Naive thymus-derived CD8-positive, alpha-beta T cell (primary cell): Measurements from ENCODE around the gene CTU1. TPM values are rescaled to one million over a fixed set of nuclear protein-coding genes. Genes with fewer than 3 reads are reported as not detected.
A peak's percentile ranks its signal among the peaks of the same experiment; 100 is the strongest.

ENCODE experiments used
- ATAC-seq, 2 donors: fragments of 150-1000 bp; cut with Tn5 transposase in 1 of 2; sonication (Bioruptor Pico), chemical (Tn5 transposase) in 1 of 2; 1 replicate in 1 of 2; 2 replicates in 1 of 2; pipeline ENCODE4 v1.10.0; 2021; ENCODE audit warnings: mild to moderate bottlenecking in 2 of 2, moderate library complexity in 2 of 2
- POLR2A ChIA-PET: fragments of 350-600 bp; sonication (Branson Sonifier 250); formaldehyde crosslinking; loops from one replicate; lab custom pipeline; 2021; ENCODE audit warnings: antibody characterized with exemption; lab: Charles Lee
- DNase-seq, 10 donors: peaks; one replicate each; pipeline versions ENCODE4 v3.0.0 to v3.0.0-alpha.2; 2020 to 2022
- H3K27ac Mint-ChIP-seq, 10 donors: one replicate each; pipeline ENCODE4 v1.8.0; 2020 to 2022; ENCODE audit warnings: mild to moderate bottlenecking in 10 of 10, mixed read lengths in 10 of 10, moderate library complexity in 4 of 10, inconsistent platforms in 1 of 10
- H3K27me3 Mint-ChIP-seq, 5 donors: one replicate each; pipeline ENCODE4 v1.8.0; 2021 to 2022; ENCODE audit warnings: mixed read lengths in 5 of 5
- H3K36me3 Mint-ChIP-seq, 3 donors: one replicate each; pipeline ENCODE4 v1.8.0; 2020 to 2022; ENCODE audit warnings: mixed read lengths in 3 of 3, mild to moderate bottlenecking in 2 of 3, inconsistent platforms in 1 of 3
- H3K4me1 Mint-ChIP-seq, 4 donors: one replicate each; pipeline ENCODE4 v1.8.0; 2021 to 2022; ENCODE audit warnings: mixed read lengths in 4 of 4
- H3K4me3 Mint-ChIP-seq, 10 donors: one replicate each; pipeline ENCODE4 v1.8.0; 2020 to 2022; ENCODE audit warnings: mild to moderate bottlenecking in 10 of 10, mixed read lengths in 10 of 10, moderate library complexity in 6 of 10, inconsistent platforms in 1 of 10
- H3K9me3 Mint-ChIP-seq, 9 donors: one replicate each; pipeline ENCODE4 v1.8.0; 2020 to 2022; ENCODE audit warnings: mixed read lengths in 9 of 9, mild to moderate bottlenecking in 3 of 9, inconsistent platforms in 1 of 9, moderate library complexity in 1 of 9
- polyA plus RNA-seq, 3 donors: library from polyadenylated mRNA; unstranded; fragments of 300-500 nt; fragmentation: Illumina TruSeq; gene quantifications; one replicate each; pipeline ENCODE4 v1.2.3, GENCODE V29; 2021
- total RNA-seq, 8 experiments: library from RNA in 2 of 8; stranded (reverse) in 2 of 8; gene quantifications; one replicate each; pipeline ENCODE4 v1.2.3 and lab custom pipeline; 2021 to 2026

CTU1 gene
- total and polyA plus RNA-seq, 5 experiments from 2014 or later = 2.4 to 10.3 (median 9.3) TPM

DNA sequence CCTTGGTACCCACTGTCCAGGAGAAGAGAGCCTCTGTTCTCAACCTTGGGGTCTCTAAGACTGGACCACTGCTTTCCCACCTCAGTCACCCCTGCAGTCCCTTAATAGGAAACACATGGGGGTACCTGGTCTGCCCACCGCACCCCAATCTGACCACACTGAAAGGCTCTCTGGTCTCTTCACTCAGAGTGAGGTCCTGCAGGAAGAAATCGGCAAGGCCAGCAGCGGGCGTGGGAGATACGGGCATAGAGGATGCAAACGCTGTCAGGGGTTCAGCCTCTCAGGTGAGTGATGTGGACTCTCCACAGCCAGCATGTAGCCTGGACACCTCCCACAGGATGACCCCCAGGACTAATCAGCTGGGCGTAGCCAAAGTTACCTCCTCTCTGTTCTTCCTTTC lies 20.0 kb upstream of the CTU1 start:
- Mint-ChIP-seq H3K4me3 (peak overlapping the region; percentile 13 to 77 (median 70)), H3K27me3 (no peaks in the 10 kb centered on the region), H3K27ac (peak overlapping the region; percentile 91 to 97 (median 94)), H3K4me1 (peaks cover 51 to 93% (median 86%) of the 10 kb centered on the region in 4 donors), H3K9me3 (no peaks in the 10 kb centered on the region), H3K36me3 (no peaks in the 10 kb centered on the region)
- POLR2A ChIA-PET = interaction anchor here (0.6 to 1.1 kb wide), 2 partner anchors 16 to 18 kb away, joined by 3 read pairs; no protein-coding TSS in a partner anchor
- no peak for DNase-seq
- no peak for ATAC-seq

DNA sequence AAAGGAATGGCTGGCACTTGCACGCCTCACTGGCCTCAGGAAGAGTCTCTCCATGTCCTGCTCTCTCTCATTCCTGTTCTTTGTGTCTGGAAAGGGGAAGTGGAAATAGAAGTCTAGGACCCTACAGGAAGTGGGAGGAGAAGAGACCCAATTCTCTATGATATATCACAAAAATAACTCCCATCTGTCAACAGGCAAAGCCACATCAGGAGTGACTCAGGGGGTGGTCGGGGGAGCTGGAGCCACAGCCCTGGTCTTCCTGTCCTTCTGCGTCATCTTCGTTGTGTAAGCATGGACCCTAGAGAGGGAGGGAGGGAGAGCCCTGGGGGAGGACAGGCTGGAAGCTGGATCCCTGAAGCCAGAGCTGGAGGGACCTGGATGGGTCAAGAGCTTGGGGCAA lies 19.5 kb upstream of the CTU1 start:
- POLR2A ChIA-PET = interaction anchor here (1.0 to 1.2 kb wide), 4 partner anchors 8 to 19 kb away, joined by 3 to 4 read pairs (median 3); no protein-coding TSS in a partner anchor
- Mint-ChIP-seq H3K36me3 (no peaks in the 10 kb centered on the region), H3K4me1 (peaks cover 54 to 97% (median 89%) of the 10 kb centered on the region in 4 donors), H3K9me3 (no peaks in the 10 kb centered on the region), H3K4me3 (peak overlapping the region in 9 of 10 donors; percentile 50 to 77 (median 72)), H3K27ac (peak overlapping the region; percentile 91 to 97 (median 94)), H3K27me3 (no peaks in the 10 kb centered on the region)
- no peak for ATAC-seq
- no peak for DNase-seq

DNA sequence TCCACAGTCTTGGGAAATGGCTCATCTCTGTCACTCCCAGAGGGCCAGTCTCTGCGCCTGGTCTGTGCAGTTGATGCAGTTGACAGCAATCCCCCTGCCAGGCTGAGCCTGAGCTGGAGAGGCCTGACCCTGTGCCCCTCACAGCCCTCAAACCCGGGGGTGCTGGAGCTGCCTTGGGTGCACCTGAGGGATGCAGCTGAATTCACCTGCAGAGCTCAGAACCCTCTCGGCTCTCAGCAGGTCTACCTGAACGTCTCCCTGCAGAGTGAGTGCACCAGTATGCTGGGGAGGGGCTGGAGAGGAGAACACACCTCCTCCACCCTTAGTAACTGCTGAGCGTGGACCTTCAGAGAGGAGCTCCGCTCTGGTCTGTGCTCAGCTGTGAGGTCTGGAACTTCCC lies 18.8 kb upstream of the CTU1 start:
- ATAC-seq = no peak
- Mint-ChIP-seq H3K27me3 (no peaks in the 10 kb centered on the region), H3K36me3 (no peaks in the 10 kb centered on the region), H3K27ac (peak overlapping the region; percentile 88 to 97 (median 94)), H3K9me3 (peaks cover 0 to 1% (median 0%) of the 10 kb centered on the region in 9 donors), H3K4me3 (peak overlapping the region in 8 of 10 donors; percentile 19 to 77 (median 58)), H3K4me1 (peaks cover 53 to 98% (median 89%) of the 10 kb centered on the region in 4 donors)
- POLR2A ChIA-PET = interaction anchor here (1.0 to 1.2 kb wide), 4 partner anchors 9 to 19 kb away, joined by 3 to 4 read pairs (median 3); no protein-coding TSS in a partner anchor
- DNase-seq = peak in 1 of 10 donors; percentile 12

DNA sequence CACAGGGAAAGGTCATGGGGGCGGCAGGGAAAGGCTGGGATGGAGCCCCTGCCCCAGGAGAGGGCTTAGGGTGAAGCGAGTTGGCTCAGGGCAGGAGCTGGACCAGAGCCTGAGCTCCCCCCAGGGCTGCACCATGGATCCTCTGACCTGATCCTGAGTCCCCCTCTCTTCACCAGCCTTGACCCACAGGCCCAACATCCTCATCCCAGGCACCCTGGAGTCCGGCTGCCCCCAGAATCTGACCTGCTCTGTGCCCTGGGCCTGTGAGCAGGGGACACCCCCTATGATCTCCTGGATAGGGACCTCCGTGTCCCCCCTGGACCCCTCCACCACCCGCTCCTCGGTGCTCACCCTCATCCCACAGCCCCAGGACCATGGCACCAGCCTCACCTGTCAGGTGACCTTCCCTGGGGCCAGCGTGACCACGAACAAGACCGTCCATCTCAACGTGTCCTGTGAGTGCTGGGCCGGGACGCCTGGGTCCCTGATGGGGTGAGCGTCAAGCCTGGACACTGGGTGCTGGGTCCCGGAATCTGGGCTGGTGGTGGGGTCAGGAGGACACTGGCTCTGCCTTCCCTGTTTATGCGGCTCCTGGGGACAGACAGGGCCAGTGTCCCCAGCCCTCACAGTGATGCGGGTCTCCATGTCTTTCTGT lies 17.3 kb upstream of the CTU1 start:
- H3K27me3 Mint-ChIP-seq = no peaks in the 10 kb centered on the region
- H3K4me1 Mint-ChIP-seq = peaks cover 54 to 94% (median 87%) of the 10 kb centered on the region in 4 donors
- DNase-seq (no peak), ATAC-seq (no peak)
- peak overlapping the region; percentile 92 to 97 (median 94) for H3K27ac Mint-ChIP-seq
- POLR2A ChIA-PET = interaction anchor here (0.8 kb wide), 1 partner anchor 16 kb away, joined by 5 read pairs; no protein-coding TSS in a partner anchor
- peaks cover 0 to 2% (median 0%) of the 10 kb centered on the region in 9 donors for H3K9me3 Mint-ChIP-seq
- H3K4me3 Mint-ChIP-seq = peak overlapping the region in 8 of 10 donors; percentile 24 to 81 (median 64)
- H3K36me3 Mint-ChIP-seq = peaks cover 0 to 2% (median 0%) of the 10 kb centered on the region in 3 donors

DNA sequence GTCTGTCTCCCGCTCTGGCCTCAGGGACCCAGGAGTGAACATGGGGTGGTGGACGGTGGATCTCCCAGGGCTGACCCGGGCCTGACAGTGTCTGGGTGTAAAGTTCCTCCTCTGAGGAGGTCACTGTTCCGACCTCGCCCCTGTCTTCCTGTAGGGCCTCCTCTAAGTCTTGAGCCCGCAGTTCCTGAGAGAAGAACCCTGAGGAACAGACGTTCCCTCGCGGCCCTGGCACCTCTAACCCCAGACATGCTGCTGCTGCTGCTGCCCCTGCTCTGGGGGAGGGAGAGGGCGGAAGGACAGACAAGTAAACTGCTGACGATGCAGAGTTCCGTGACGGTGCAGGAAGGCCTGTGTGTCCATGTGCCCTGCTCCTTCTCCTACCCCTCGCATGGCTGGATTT lies 16.5 kb upstream of the CTU1 start, which contains the start of gene SIGLEC9:
SIGLEC9 (plus strand) TSS at position 178 of the 400 bp plus-strand sequence; CDS start at position 247, 69 bp downstream.
- DNase-seq = no peak
- POLR2A ChIA-PET = interaction anchor here (1.2 to 3.3 kb wide), 3 partner anchors 7 to 34 kb away, joined by 5 to 19 read pairs (median 12); no protein-coding TSS in a partner anchor
- Mint-ChIP-seq H3K36me3 (peaks cover 0 to 2% (median 0%) of the 10 kb centered on the region in 3 donors), H3K4me1 (peaks cover 53 to 94% (median 87%) of the 10 kb centered on the region in 4 donors), H3K27me3 (no peaks in the 10 kb centered on the region), H3K27ac (peak within 1 kb of the TSS; percentile 92 to 97 (median 94)), H3K4me3 (peak within 1 kb of the TSS; percentile 53 to 89 (median 81)), H3K9me3 (peaks cover 0 to 2% (median 0%) of the 10 kb centered on the region in 9 donors)
- ATAC-seq = no peak

DNA sequence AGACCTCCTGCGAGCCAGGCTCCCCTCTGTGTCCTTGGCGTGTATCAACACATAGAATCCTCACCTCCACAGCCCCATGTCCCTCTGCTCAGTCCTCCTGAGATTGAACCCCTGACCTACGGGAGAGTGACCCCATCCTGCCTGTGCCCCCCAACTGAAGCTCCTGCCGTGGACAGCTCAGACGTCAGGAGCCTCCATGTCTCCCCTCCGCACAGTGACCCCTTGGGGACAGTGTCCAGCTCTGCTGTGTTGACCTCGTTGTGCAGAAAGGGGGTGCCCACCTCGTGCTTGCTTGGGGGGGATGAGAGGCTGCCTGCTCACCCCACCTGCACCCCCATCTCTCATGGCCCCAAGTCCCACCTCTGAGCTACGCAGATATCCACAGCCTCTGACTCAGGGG lies 16.0 kb upstream of the CTU1 start:
- H3K27me3 Mint-ChIP-seq = no peaks in the 10 kb centered on the region
- no peak for DNase-seq
- H3K4me3 Mint-ChIP-seq = peak overlapping the region; percentile 53 to 89 (median 81)
- H3K27ac Mint-ChIP-seq = peak overlapping the region; percentile 83 to 97 (median 94)
- peaks cover 0 to 2% (median 0%) of the 10 kb centered on the region in 9 donors for H3K9me3 Mint-ChIP-seq
- peaks cover 54 to 94% (median 88%) of the 10 kb centered on the region in 4 donors for H3K4me1 Mint-ChIP-seq
- peaks cover 0 to 2% (median 0%) of the 10 kb centered on the region in 3 donors for H3K36me3 Mint-ChIP-seq
- ATAC-seq = no peak
- POLR2A ChIA-PET = interaction anchor here (1.1 to 3.3 kb wide), 4 partner anchors 7 to 243 kb away, joined by 3 to 19 read pairs (median 8); no protein-coding TSS in a partner anchor

DNA sequence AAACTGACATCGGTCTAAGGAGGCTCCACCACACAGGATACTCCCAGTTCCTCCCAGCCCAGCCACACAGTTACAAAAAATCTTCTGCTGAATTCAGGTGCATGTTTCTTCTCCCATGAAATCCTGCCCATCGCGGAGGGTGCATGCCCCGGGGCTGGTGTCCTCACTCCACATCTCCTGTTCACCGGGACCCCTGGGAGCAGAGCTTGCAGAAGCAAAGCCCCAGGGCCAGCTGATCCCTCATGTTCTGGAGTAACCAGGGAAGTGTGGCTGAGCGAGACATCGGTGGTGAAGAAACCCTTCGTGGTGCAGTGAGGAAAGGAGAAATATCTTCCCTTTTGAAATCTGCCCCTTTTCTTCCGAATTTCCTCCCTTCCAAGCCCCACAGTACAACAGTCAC lies 15.6 kb upstream of the CTU1 start:
- Mint-ChIP-seq H3K4me1 (peaks cover 58 to 94% (median 88%) of the 10 kb centered on the region in 4 donors), H3K27me3 (no peaks in the 10 kb centered on the region), H3K27ac (peak overlapping the region; percentile 83 to 97 (median 94)), H3K4me3 (peak overlapping the region; percentile 53 to 89 (median 81)), H3K9me3 (peaks cover 0 to 2% (median 0%) of the 10 kb centered on the region in 9 donors), H3K36me3 (peaks cover 0 to 2% (median 0%) of the 10 kb centered on the region in 3 donors)
- POLR2A ChIA-PET = interaction anchor here (1.1 to 3.3 kb wide), 4 partner anchors 8 to 244 kb away, joined by 3 to 19 read pairs (median 8); no protein-coding TSS in a partner anchor
- ATAC-seq = peak in 1 of 2 donors; percentile 19
- DNase-seq = no peak

DNA sequence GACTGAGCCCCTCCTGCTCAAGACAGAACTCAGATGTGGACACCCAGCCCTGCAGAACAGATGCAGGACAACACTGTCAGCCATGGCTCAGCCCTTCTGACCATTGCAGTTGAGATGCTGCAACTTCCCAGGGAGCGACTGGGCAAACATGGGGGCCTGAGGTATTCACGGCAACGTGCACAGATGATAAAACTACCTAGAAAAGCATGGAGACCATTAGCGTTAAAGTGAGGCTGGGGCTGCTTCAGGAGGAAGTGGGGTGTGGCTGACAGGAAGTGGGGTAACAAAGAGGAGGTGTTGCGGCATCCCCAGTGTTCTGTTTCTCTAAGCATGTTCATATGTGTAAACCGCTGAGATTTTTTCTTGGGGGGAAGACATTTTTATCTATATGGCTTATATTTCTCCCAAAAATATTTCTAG lies 15.2 kb upstream of the CTU1 start:
- DNase-seq = peak in 8 of 10 donors; percentile 22 to 81 (median 62)
- Mint-ChIP-seq H3K9me3 (peaks cover 0 to 2% (median 0%) of the 10 kb centered on the region in 9 donors), H3K27ac (peak overlapping the region; percentile 83 to 97 (median 94)), H3K36me3 (peaks cover 0 to 2% (median 0%) of the 10 kb centered on the region in 3 donors), H3K27me3 (no peaks in the 10 kb centered on the region), H3K4me1 (peaks cover 54 to 92% (median 85%) of the 10 kb centered on the region in 4 donors), H3K4me3 (peak overlapping the region; percentile 53 to 89 (median 81))
- POLR2A ChIA-PET = interaction anchor here (0.6 to 3.3 kb wide), 5 partner anchors 8 to 244 kb away, joined by 3 to 19 read pairs (median 3); no protein-coding TSS in a partner anchor
- ATAC-seq = peak; percentile 92 to 98

DNA sequence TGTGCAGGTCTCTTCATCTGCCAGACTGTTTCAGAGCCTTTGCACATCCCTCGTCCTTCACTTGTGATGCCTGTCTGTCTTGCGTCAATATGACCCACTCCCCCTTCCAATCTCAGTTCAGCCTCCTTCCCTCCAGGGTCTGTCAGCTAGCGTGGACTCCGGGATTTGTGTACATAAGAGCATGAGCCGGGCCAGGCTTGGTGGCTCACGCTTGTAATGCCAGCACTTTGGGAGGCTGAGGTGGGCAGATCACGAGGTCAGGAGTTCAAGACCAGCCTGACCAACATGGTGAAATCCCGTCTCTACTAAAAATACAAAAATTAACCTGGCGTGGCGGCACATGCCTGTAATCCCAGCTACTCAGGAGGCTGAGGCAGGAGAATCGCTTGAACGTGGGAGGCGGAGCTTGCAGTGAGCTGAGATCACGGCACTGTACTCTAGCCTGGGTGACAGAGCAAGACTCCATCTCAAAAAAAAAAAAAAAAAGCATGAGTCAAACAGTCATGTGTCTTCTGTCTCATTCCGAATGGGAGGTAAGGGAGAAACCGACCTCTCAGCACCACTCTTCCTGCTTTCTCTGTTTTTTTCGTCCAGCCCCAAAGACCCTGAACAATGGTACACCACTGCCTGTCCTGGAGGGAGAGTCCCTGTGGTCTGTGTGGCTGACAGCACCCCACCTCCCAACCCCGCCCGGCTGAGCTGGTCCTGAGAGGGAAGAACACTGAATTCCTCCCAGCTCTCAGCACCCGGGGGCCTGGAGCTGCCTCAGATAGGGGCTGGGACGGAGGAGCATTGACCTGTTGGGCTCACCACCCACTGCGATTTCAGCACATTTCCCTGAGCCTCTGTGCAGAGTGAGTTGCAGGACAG lies 14.1 kb upstream of the CTU1 start:
- Mint-ChIP-seq H3K4me3 (peak overlapping the region; percentile 39 to 81 (median 68)), H3K9me3 (peaks cover 0 to 2% (median 0%) of the 10 kb centered on the region in 9 donors), H3K27ac (peak overlapping the region; percentile 83 to 97 (median 92)), H3K4me1 (peaks cover 48 to 84% (median 77%) of the 10 kb centered on the region in 4 donors), H3K27me3 (no peaks in the 10 kb centered on the region), H3K36me3 (peaks cover 0 to 2% (median 0%) of the 10 kb centered on the region in 3 donors)
- ATAC-seq = peak in 1 of 2 donors; percentile 4
- no peak for DNase-seq
- POLR2A ChIA-PET = interaction anchor here (0.6 to 3.3 kb wide), 4 partner anchors 8 to 14 kb away, joined by 3 to 19 read pairs (median 8); partner anchors contain the start of gene CTU1

DNA sequence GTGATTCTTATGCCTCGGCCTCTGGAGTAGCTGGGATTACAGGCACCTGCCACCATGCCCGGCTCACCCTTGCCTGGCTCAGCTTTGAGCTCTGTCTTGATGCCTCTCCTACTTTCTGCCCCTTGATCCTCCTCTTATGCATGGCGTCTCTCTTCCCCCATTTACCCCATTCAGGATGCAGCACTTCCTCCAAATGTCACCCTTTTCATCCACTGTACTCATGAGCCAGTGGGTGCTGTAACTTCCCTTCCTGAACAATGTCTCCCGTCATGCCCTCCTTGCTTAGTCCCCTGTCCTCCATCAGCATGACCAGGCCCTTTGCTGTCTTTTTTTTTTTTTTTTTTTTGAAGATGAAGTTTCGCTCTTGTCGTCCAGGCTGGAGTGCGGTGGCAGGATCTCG lies 13.0 kb upstream of the CTU1 start:
- peak overlapping the region; percentile 67 to 97 (median 86) for H3K27ac Mint-ChIP-seq
- no peaks in the 10 kb centered on the region for H3K27me3 Mint-ChIP-seq
- peaks cover 0 to 2% (median 0%) of the 10 kb centered on the region in 3 donors for H3K36me3 Mint-ChIP-seq
- H3K4me1 Mint-ChIP-seq = peaks cover 40 to 84% (median 75%) of the 10 kb centered on the region in 4 donors
- ATAC-seq (no peak), DNase-seq (no peak)
- POLR2A ChIA-PET = interaction anchor here (1.2 to 3.3 kb wide), 2 partner anchors 9 to 10 kb away, joined by 3 to 19 read pairs; no protein-coding TSS in a partner anchor
- peaks cover 0 to 2% (median 0%) of the 10 kb centered on the region in 9 donors for H3K9me3 Mint-ChIP-seq
- peak overlapping the region in 8 of 10 donors; percentile 6 to 78 (median 49) for H3K4me3 Mint-ChIP-seq

DNA sequence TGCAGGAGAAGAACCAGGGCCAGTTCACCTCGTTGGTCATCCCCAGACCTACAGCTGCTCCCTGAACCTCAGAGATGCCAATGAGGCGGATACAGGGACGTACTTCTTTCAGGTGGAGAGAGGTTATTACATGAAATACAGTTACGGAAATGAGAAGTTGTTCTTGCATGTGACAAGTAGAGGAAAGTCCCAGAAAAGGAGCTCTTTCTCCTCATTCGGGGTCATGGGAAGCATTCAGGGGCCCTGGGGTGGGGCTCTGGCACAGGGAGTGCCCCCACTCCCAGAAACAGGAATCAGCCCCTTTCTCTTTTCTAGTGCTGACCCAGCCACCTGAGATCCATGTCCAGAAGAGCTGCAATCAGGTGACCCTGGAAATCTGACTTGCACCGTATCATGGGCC lies 12.0 kb upstream of the CTU1 start:
- no peak for ATAC-seq
- Mint-ChIP-seq H3K4me1 (peaks cover 41 to 84% (median 75%) of the 10 kb centered on the region in 4 donors), H3K9me3 (peaks cover 0 to 2% (median 0%) of the 10 kb centered on the region in 9 donors), H3K36me3 (peaks cover 0 to 2% (median 0%) of the 10 kb centered on the region in 3 donors), H3K4me3 (peak overlapping the region in 2 of 10 donors; percentile 15 to 53), H3K27ac (peak overlapping the region; percentile 40 to 86 (median 62)), H3K27me3 (no peaks in the 10 kb centered on the region)
- POLR2A ChIA-PET = interaction anchor here (1.2 to 1.3 kb wide), 2 partner anchors 8 to 12 kb away, joined by 3 to 5 read pairs; no protein-coding TSS in a partner anchor
- DNase-seq = no peak
